ENCODE results near the gene ZNF174.
A peak's percentile ranks its signal among the peaks of the same experiment; 100 is the strongest.

Gene ZNF174

GRCh38 chr16:3443108-3444031 lies 42.4 kb downstream of the ZNF174 start, which contains the start of the genes NAA60 and ZNF597:
Gene NAA60 (plus strand): TSS chr16:3443680. CDS start chr16:3476228, 32,548 bp downstream.
Gene ZNF597 (minus strand): TSS chr16:3443504. CDS start chr16:3443153, 351 bp downstream.
- peak; percentile 96 for DNase-seq (ENCODE audit: low spot score)

GRCh38 chr16:3444032-3444388 lies 43.0 kb downstream of the ZNF174 start:
- DNase-seq (ENCODE audit: low spot score), result no peak

- no peak for DNase-seq (ENCODE audit: low spot score)
These were observed 53.1 kb downstream of the ZNF174 start for GRCh38 chr16:3454093-3454492.

GRCh38 chr16:3454631-3455147 lies 53.7 kb downstream of the ZNF174 start:
- no peak for DNase-seq (ENCODE audit: low spot score)

GRCh38 chr16:3457434-3458252 lies 56.6 kb downstream of the ZNF174 start:
- DNase-seq (ENCODE audit: low spot score), result peak; percentile 88

- no peak for DNase-seq (ENCODE audit: low spot score)
These were observed 57.4 kb downstream of the ZNF174 start for GRCh38 chr16:3458278-3458851.

- no peak for DNase-seq (ENCODE audit: low spot score)
These were observed 57.9 kb downstream of the ZNF174 start for GRCh38 chr16:3458852-3459361.

Measured in cerebellar cortex (tissue), 1 donor.